ENCODE measurements around the gene GSTM3.
A peak's percentile ranks its signal among the peaks of the same experiment; 100 is the strongest.

- peak in 1 of 3 experiments; percentile 18 for TF ChIP-seq CTCF (IDR thresholded peaks at IDR 0.05)
- no peak for TF ChIP-seq POLR2A (IDR thresholded peaks at IDR 0.05)
Observed at GRCh38 chr1:109788695-109789521, 48.1 kb upstream of the GSTM3 start.
